ENCODE measurements around the gene SH3BP4.

Gene SH3BP4

GRCh38 chr2:234945339-234945873 is 6.4 kb upstream of the SH3BP4 start:
- no peaks in the 10 kb centered on the region for H3K36me3 ChIP-seq (ENCODE audit: control insufficient read depth, low read length)
- TF ChIP-seq EZH2phosphoT487 (IDR thresholded peaks at IDR 0.05; ENCODE audit: borderline replicate concordance, low read length): no peak

GRCh38 chr2:234947556-234947955 is 4.3 kb upstream of the SH3BP4 start:
- Histone ChIP-seq H3K9me3 (ENCODE audit: control insufficient read depth, insufficient read depth, low read length) (no peaks in the 10 kb centered on the region), H3K4me1 (ENCODE audit: control insufficient read depth, low read length) (no peaks in the 10 kb centered on the region), H3K27ac (ENCODE audit: low read depth, low read length) (no peak overlapping the region), H3K79me2 (ENCODE audit: control insufficient read depth, low read length) (no peaks in the 10 kb centered on the region), H4K20me1 (ENCODE audit: control insufficient read depth, insufficient read depth, low read depth, low read length) (no peaks in the 10 kb centered on the region), H3F3A (ENCODE audit: control insufficient read depth, insufficient read depth) (no peaks in the 10 kb centered on the region), H3K9me2 (replicated peaks; ENCODE audit: control insufficient read depth, low read length) (no peaks in the 10 kb centered on the region), H3K27me3 (ENCODE audit: control insufficient read depth, low read length) (no peaks in the 10 kb centered on the region), H3K4me2 (ENCODE audit: low read length) (no peak overlapping the region), H3K4me3 (ENCODE audit: low read length) (no peak overlapping the region), H3K36me3 (ENCODE audit: control insufficient read depth, low read length) (no peaks in the 10 kb centered on the region)
- TF ChIP-seq EZH2phosphoT487 (IDR thresholded peaks at IDR 0.05; ENCODE audit: borderline replicate concordance, low read length) (no peak), CTCF (IDR thresholded peaks at IDR 0.05; ENCODE audit: low read depth, low read length, poor library complexity, severe bottlenecking) (no peak)

More at GRCh38 chr2:234945339-234945873, 6.4 kb upstream of the SH3BP4 start:
- Histone ChIP-seq H3K79me2 (ENCODE audit: control insufficient read depth, low read length) (no peaks in the 10 kb centered on the region), H3K4me2 (ENCODE audit: low read length) (no peak overlapping the region), H4K20me1 (ENCODE audit: control insufficient read depth, insufficient read depth, low read depth, low read length) (no peaks in the 10 kb centered on the region), H3K9me3 (ENCODE audit: control insufficient read depth, insufficient read depth, low read length) (no peaks in the 10 kb centered on the region), H3K9me2 (replicated peaks; ENCODE audit: control insufficient read depth, low read length) (no peaks in the 10 kb centered on the region), H3K27me3 (ENCODE audit: control insufficient read depth, low read length) (no peaks in the 10 kb centered on the region), H3K4me3 (ENCODE audit: low read length) (no peak overlapping the region), H3F3A (ENCODE audit: control insufficient read depth, insufficient read depth) (no peaks in the 10 kb centered on the region), H3K27ac (ENCODE audit: low read depth, low read length) (no peak overlapping the region), H3K4me1 (ENCODE audit: control insufficient read depth, low read length) (no peaks in the 10 kb centered on the region)

GRCh38 chr2:234949762-234950434 is 1.9 kb upstream of the SH3BP4 start:
- H3K27ac ChIP-seq (ENCODE audit: low read depth, low read length): no peak overlapping the region
- H3K36me3 ChIP-seq (ENCODE audit: control insufficient read depth, low read length): no peaks in the 10 kb centered on the region
- no peaks in the 10 kb centered on the region for H4K20me1 ChIP-seq (ENCODE audit: control insufficient read depth, insufficient read depth, low read depth, low read length)
- H3K79me2 ChIP-seq (ENCODE audit: control insufficient read depth, low read length): no peaks in the 10 kb centered on the region
- no peaks in the 10 kb centered on the region for H3K9me2 ChIP-seq (replicated peaks; ENCODE audit: control insufficient read depth, low read length)
- no peaks in the 10 kb centered on the region for H3F3A ChIP-seq (ENCODE audit: control insufficient read depth, insufficient read depth)
- no peak overlapping the region for H3K4me3 ChIP-seq (ENCODE audit: low read length)
- H3K4me2 ChIP-seq (ENCODE audit: low read length): no peak overlapping the region
- TF ChIP-seq CTCF (IDR thresholded peaks at IDR 0.05; ENCODE audit: low read depth, low read length, poor library complexity, severe bottlenecking): no peak
- TF ChIP-seq EZH2phosphoT487 (IDR thresholded peaks at IDR 0.05; ENCODE audit: borderline replicate concordance, low read length): no peak
- no peaks in the 10 kb centered on the region for H3K9me3 ChIP-seq (ENCODE audit: control insufficient read depth, insufficient read depth, low read length)
- no peaks in the 10 kb centered on the region for H3K27me3 ChIP-seq (ENCODE audit: control insufficient read depth, low read length)
- H3K4me1 ChIP-seq (ENCODE audit: control insufficient read depth, low read length): no peaks in the 10 kb centered on the region

- no peaks in the 10 kb centered on the region for H3K36me3 ChIP-seq (ENCODE audit: control insufficient read depth, low read length)
- no peaks in the 10 kb centered on the region for H3K79me2 ChIP-seq (ENCODE audit: control insufficient read depth, low read length)
- no peak overlapping the region for H3K4me3 ChIP-seq (ENCODE audit: low read length)
- TF ChIP-seq CTCF (IDR thresholded peaks at IDR 0.05; ENCODE audit: low read depth, low read length, poor library complexity, severe bottlenecking) (no peak), EZH2phosphoT487 (IDR thresholded peaks at IDR 0.05; ENCODE audit: borderline replicate concordance, low read length) (no peak)
- H3K4me1 ChIP-seq (ENCODE audit: control insufficient read depth, low read length): no peaks in the 10 kb centered on the region
- no peak overlapping the region for H3K27ac ChIP-seq (ENCODE audit: low read depth, low read length)
- H3F3A ChIP-seq (ENCODE audit: control insufficient read depth, insufficient read depth): no peaks in the 10 kb centered on the region
- H3K4me2 ChIP-seq (ENCODE audit: low read length): no peak overlapping the region
- H3K9me3 ChIP-seq (ENCODE audit: control insufficient read depth, insufficient read depth, low read length): no peaks in the 10 kb centered on the region
- no peaks in the 10 kb centered on the region for H4K20me1 ChIP-seq (ENCODE audit: control insufficient read depth, insufficient read depth, low read depth, low read length)
- H3K27me3 ChIP-seq (ENCODE audit: control insufficient read depth, low read length): no peaks in the 10 kb centered on the region
- H3K9me2 ChIP-seq (replicated peaks; ENCODE audit: control insufficient read depth, low read length): no peaks in the 10 kb centered on the region
These were observed 1.4 kb upstream of the SH3BP4 start for GRCh38 chr2:234950435-234950729.
